ENCODE measurements around the gene INSYN2B. TPM values are rescaled to one million over a fixed set of nuclear protein-coding genes. Genes with fewer than 3 reads are reported as not detected.

INSYN2B gene
- total RNA-seq, 1 donor from 2014 or later: 1.5 TPM

- H3K9me3 Mint-ChIP-seq: no peaks in the 10 kb centered on the region
- peaks cover 19% of the 10 kb centered on the region for H3K4me1 Mint-ChIP-seq (ENCODE audit: unreplicated experiment)
- no peak overlapping the region for H3K27ac Mint-ChIP-seq
- H3K36me3 Mint-ChIP-seq: no peaks in the 10 kb centered on the region
- DNase-seq (ENCODE audit: extremely low spot score, unreplicated experiment): no peak
- peaks cover 16% of the 10 kb centered on the region for H3K27me3 Mint-ChIP-seq
- H3K4me3 Mint-ChIP-seq: no peak overlapping the region
- TF ChIP-seq CTCF (conservative IDR thresholded peaks at IDR 0.05): no peak
Measured at GRCh38 chr5:169921384-169921783, 58.9 kb downstream of the INSYN2B start.

- DNase-seq (ENCODE audit: extremely low spot score, unreplicated experiment): no peak
- no peak overlapping the region for H3K27ac Mint-ChIP-seq
- no peaks in the 10 kb centered on the region for H3K36me3 Mint-ChIP-seq
Measured at GRCh38 chr5:169920474-169920873, 59.8 kb downstream of the INSYN2B start.

GRCh38 chr5:169918228-169918627, 62.1 kb downstream of the INSYN2B start:
- Mint-ChIP-seq H3K4me3 (no peak overlapping the region), H3K9me3 (no peaks in the 10 kb centered on the region), H3K27me3 (peaks cover 17% of the 10 kb centered on the region), H3K4me1 (ENCODE audit: unreplicated experiment) (peaks cover 18% of the 10 kb centered on the region), H3K27ac (no peak overlapping the region), H3K36me3 (no peaks in the 10 kb centered on the region)
- DNase-seq (ENCODE audit: extremely low spot score, unreplicated experiment): no peak
- no peak for TF ChIP-seq CTCF (conservative IDR thresholded peaks at IDR 0.05)

More at GRCh38 chr5:169920474-169920873, 59.8 kb downstream of the INSYN2B start:
- no peak for TF ChIP-seq CTCF (conservative IDR thresholded peaks at IDR 0.05)
- Mint-ChIP-seq H3K27me3 (peaks cover 17% of the 10 kb centered on the region), H3K4me3 (no peak overlapping the region), H3K9me3 (no peaks in the 10 kb centered on the region), H3K4me1 (ENCODE audit: unreplicated experiment) (peaks cover 19% of the 10 kb centered on the region)

- TF ChIP-seq CTCF (conservative IDR thresholded peaks at IDR 0.05): no peak
- peaks cover 18% of the 10 kb centered on the region for H3K4me1 Mint-ChIP-seq (ENCODE audit: unreplicated experiment)
- H3K36me3 Mint-ChIP-seq: no peaks in the 10 kb centered on the region
- H3K9me3 Mint-ChIP-seq: no peaks in the 10 kb centered on the region
- H3K27ac Mint-ChIP-seq: no peak overlapping the region
- no peak for DNase-seq (ENCODE audit: extremely low spot score, unreplicated experiment)
- peaks cover 16% of the 10 kb centered on the region for H3K27me3 Mint-ChIP-seq
- H3K4me3 Mint-ChIP-seq: no peak overlapping the region
Measured at GRCh38 chr5:169917500-169917899, 62.8 kb downstream of the INSYN2B start.

- Mint-ChIP-seq H3K36me3 (no peaks in the 10 kb centered on the region), H3K4me3 (no peak overlapping the region), H3K9me3 (no peaks in the 10 kb centered on the region), H3K27ac (no peak overlapping the region), H3K4me1 (ENCODE audit: unreplicated experiment) (peaks cover 18% of the 10 kb centered on the region), H3K27me3 (peaks cover 7% of the 10 kb centered on the region)
- no peak for DNase-seq (ENCODE audit: extremely low spot score, unreplicated experiment)
- no peak for TF ChIP-seq CTCF (conservative IDR thresholded peaks at IDR 0.05)
Measured at GRCh38 chr5:169914766-169915165, 65.5 kb downstream of the INSYN2B start.

- Mint-ChIP-seq H3K27me3 (peaks cover 7% of the 10 kb centered on the region), H3K27ac (no peak overlapping the region), H3K4me1 (ENCODE audit: unreplicated experiment) (peaks cover 16% of the 10 kb centered on the region), H3K36me3 (no peaks in the 10 kb centered on the region), H3K9me3 (no peaks in the 10 kb centered on the region), H3K4me3 (no peak overlapping the region)
- no peak for TF ChIP-seq CTCF (conservative IDR thresholded peaks at IDR 0.05)
- DNase-seq (ENCODE audit: extremely low spot score, unreplicated experiment): no peak
Measured at GRCh38 chr5:169913479-169913878, 66.8 kb downstream of the INSYN2B start.
